IPS DF 19.7 (cell line): ENCODE results near the gene KIF5A.
"Not testable (repeated sequence)": the region's sequence is repeated elsewhere in the genome, so short reads cannot be mapped to it uniquely, and the experiment has no call there.

ENCODE experiments used
- DNase-seq: peaks from one replicate; pipeline ENCODE4 v3.0.0-alpha.2; 2013; ENCODE audit warnings: low read depth, low spot score

Gene KIF5A

DNA sequence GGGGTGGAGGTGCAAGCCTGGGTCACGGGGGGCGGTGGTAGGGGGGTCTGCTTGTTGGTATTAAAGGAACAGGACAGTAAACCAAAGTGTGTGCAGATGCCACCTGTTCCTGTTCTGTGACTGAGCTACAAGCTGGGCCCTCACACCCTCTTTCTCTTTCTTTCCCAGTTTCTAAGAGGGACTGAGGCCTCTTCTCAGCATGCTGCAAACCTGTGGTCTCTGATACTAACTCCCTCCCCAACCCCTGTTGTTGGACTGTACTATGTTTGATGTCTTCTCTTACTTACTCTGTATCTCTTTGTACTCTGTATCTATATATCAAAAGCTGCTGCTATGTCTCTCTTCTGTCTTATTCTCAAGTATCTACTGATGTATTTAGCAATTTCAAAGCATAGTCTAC, 34.2 kb downstream of the KIF5A start:
- DNase-seq, result no peak

DNA sequence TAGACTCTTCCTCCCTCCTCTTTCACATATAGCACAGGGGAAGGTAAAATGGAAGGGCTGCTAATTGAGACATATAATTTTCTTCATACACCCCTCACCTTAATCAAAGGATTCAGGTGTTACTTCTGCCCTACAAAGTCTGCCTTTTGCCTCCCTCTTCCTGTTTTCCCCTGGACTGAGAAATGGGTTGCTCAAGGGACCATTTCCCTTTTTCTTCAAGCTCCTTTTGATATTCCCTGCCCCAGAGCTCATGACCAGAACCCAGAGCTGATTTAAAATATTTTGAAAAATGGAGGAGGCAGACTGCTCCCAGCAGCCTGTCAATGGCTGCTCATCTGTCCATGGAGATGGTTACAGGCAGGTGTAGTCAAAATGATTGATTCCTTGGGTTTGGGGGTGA, 34.8 kb downstream of the KIF5A start:
- no peak for DNase-seq

DNA sequence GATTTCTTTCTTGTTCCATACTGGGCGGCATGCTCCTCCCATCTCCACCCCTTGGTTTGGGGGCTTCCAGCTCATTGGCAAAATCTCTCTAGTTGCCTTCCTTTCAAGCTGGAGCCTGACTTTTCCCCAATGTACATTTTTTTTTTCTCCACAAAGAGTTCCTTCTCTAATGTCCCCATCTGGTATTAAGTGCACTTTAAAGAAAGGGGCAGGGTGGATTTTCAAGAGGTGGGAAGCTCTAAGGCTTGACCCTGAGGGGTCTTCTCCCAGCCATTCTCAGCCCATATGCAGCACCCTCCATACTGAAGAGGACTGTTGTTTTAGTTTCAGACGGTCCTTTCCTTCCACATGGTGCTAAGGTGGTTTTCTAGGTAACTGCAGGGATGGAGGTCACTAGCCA, 35.3 kb downstream of the KIF5A start:
- DNase-seq, result no peak

DNA sequence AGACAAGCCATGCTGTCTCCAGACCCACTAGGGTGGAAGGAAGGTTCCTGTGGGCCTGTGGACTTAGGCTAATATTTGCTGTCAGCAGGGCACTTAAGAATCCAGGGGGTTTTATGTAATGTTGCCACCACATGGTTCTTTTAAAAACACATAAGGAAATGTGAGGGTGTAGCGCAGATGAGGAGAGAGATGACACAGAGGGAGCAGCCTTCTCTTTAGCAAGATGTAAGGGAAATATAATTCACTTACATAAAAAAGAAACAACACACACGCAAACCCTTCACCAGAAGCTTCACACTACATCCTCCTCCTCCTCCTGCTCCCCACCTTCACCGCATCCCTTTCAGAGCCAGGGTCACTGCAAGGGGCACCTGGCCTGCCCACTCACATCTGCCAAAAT, 36.3 kb downstream of the KIF5A start:
- no peak for DNase-seq

DNA sequence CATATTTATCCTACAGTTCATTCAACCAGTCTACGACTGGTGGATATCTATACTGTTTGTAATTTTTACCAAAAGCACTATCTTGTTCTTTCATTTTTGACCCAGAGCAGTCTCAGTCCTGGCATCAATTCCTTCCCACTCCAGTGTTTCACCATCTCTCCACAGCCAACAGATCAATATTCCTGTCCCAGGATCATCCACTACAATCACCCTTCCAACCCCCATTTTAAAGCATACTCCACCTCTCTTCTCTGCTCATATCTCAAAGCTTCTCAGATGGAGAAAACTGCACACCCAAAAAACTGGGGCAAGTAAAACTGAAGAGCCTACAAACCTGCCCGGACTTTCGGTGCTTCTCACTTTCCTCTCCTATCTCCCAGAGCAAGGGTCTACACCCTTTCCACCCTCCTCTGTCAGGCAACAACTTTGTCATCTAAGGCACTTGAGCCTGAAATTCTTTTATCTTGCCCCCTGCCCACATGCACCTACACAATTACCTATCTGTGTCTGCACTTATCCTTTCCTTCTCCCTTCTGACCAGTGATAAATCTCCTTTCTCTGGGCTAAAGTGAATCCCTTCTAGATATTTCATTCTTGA, 37.1 kb downstream of the KIF5A start:
- no peak for DNase-seq

DNA sequence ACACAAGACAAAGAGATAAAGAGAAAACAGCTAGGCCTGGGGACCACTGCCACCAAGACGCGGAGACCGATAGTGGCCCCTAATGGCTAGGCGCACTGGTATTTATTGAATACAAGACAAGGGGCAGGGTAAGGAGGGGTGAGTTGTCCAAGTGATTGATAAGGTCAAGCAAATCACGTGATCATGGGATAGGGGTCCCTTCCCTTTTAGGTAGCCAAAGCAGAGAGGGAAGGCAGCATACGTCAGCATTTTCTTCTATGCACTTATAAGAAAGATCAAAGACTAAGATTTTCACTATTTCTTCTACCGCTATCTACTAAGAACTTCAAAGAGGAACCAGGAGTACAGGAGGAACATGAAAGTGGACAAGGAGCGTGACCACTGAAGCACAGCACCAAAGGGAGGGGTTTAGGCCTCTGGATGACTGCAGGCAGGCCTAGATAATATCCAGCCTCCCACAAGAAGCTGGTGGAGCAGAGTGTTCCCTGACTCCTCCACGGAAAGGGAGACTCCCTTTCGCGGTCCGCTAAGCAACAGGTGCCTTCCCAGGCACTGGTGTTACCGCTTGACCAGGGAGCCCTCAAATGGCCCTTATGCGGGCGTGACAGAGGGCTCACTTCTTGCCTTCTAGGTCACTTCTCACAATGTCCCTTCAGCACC, 39.2 kb downstream of the KIF5A start:
- not testable (repeated sequence) for DNase-seq

DNA sequence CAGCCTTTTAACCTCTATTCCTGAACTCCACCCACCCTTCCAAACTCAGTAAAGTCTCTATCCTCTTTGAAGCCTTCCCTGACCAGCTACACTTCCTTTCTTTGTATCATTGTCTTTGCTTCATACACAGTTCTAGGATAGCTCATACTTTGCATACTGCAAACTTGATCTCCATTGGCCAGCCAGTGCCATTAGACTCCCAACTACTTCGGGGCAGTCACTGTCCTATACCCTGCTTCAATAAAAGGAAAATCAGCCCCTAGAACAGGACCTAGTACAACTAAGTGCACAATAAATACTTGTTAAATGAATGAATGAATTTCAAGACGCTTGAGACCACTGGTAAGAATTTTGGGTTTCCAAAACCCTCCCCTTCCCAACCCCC, 40.6 kb downstream of the KIF5A start:
- no peak for DNase-seq

DNA sequence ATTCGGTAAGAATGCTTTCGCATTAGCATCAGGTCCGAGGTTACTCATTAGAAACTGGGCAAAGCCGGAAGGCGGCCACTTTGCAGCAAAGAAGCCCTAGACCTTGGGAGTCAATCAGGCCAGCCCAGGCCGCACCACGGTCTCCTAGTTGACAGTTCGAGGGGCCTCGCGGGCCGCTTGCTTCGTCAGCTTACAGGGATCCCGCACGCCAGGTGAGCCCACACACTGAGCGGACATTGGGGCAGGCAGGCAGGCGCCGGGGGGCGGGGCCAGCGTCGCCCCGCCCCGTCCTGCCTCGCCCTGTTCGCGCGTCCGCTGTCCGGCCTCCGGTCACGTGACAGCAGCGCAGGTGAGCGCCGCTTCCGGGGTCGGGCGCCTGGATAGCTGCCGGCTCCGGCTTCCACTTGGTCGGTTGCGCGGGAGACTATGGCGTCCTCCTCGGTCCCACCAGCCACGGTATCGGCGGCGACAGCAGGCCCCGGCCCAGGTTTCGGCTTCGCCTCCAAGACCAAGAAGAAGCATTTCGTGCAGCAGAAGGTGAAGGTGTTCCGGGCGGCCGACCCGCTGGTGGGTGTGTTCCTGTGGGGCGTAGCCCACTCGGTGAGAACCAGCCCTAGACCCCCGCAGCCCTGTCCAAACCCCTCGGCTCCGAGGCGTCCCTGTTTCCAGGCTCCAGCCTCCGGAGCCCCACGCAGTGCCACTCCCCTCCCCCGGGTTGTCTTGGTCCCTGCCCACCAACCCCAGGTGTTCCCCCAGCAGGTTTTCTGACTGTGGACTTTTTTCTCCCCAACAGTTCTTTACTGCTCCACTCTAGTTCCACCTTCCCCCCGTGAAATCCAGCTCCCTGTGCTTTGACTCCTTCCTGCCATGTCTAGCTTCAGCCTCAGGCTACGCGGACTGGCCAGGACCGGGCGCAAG, 41.3 kb downstream of the KIF5A start, which contains the start of gene PIP4K2C:
Gene PIP4K2C, plus strand, starts transcription at position 329 of the 918 bp plus-strand sequence. Its CDS starts 98 bp downstream, at position 427.
- DNase-seq, result no peak

DNA sequence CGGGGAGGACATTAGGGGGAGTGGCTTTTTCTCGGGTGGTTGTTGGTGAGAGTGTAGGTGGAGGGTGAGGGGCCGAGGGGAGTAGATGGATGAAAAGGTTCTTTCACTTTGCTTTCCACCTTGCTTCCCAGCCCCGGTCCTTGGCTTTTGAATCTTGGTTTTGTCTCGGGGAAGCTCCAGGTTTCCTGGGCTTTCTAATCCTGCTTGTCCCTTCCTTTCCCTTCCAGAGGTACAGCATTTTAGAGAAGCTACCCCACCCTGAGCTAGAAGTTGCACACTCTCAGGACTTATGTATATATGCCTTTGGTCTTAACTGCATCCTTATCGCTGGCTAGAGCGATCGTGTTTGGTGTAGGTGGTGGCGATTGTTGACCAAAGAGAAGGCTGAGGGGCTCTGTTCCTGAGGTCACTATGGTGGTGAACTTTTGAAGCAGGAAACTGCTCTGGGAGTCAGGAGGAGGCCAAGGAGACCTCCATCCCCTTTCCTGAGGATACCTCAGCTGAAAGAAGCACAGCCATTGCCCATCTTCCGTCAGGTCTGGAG, 42.0 kb downstream of the KIF5A start:
- no peak for DNase-seq

DNA sequence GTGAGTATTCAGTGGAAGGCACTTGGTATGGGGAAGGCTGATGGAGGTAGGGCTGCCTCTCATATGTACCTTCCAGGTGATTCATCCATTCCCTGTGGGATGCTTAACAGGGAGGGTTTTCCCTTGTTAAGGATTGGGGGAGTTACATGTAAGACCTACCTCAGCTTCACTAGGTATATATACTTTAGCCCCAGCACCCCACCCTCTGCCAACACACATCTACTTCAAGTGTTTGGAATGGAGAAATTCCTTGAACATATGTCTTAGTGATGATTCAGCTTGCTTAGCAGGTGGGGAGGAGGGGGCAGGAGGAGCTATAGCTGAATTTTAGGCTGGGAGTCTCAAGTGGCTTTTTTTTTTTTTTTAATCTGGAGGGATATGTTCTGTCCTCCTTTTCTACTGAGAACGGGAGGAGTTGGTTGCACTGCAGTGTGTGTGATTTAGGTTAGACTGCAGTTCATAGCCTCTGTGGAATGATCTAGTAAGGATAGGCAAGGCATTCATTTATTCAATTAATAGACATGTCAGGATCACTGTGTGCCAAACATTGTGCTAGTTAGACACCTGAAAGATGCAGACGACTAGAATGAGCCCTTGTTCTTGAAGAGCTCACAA, 42.8 kb downstream of the KIF5A start:
- no peak for DNase-seq

DNA sequence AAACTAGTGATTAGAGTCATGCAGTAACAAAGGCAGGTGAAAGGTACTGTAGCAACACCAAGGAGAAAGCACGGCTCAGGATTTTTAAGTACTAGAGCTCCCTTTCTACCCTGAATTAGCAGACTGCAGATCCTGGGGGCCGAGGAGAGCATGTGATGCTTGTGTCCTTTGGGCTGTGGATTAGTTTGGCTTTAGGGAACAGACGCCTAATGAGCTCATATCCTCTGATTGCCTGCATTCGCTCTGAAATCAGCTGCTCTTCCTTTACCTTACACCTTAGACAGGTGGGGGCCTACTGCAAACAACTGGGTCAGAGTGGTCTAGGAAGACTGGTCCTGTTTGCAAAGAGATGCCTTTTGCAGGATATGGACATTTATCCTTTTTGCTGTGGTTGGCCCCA, 43.3 kb downstream of the KIF5A start:
- no peak for DNase-seq

DNA sequence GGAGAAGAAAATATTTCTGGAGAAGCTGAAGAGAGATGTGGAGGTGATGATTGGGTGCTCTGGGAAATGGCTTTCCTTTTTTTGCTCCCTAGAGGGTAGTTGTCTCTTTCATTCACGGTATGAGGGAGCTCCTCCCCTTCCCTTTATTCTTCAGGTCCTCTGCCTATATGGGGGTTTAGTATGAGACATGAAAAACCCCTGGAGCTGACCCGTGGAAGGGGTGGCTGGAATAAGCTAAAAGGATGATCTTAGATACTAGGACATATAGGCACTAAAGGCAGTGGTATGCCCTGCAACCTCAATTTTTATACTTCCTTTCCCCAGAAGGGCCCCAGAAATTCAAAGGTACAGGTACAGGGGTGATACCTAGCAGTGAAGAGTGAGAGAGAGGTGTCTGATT, 50.6 kb downstream of the KIF5A start:
- DNase-seq, result no peak

DNA sequence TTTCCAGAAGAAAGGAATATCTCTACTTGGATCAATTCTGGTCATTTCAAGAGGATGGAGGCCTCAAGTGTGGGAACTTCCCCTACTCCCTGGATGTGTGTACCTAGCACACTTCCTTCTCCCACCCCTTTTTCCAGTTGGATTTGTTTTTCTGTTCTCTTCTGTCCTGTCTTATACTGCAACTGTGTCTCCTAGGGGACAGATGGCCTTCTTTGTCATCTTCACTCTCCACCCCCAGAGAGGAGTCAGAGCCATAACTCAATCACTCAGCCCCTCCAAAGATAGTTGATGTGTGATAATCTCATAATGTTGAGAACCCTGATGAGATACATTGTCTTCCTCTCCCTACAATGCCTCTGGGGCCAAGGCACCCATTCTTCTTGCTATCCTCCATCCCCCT, 52.7 kb downstream of the KIF5A start:
- no peak for DNase-seq

DNA sequence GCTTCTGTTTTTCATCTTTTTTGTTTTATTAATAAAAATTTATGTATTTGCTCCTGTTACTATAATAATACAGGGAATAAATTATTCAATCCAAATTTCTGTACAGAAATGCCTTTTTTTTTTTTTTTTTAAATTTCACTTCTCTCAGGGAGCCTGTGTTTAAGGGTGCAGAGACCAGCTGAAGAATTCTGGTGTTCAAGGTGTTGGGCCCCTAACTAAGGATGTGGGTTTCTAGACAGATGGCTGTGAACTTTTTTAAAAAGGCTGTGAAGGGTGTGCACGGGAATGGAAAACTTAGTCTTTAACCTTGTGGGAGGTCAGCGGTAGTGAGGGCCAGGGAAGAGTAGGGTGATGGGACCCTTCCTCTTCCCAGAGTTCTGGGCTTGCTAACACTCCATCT, 53.5 kb downstream of the KIF5A start:
- DNase-seq, result no peak

DNA sequence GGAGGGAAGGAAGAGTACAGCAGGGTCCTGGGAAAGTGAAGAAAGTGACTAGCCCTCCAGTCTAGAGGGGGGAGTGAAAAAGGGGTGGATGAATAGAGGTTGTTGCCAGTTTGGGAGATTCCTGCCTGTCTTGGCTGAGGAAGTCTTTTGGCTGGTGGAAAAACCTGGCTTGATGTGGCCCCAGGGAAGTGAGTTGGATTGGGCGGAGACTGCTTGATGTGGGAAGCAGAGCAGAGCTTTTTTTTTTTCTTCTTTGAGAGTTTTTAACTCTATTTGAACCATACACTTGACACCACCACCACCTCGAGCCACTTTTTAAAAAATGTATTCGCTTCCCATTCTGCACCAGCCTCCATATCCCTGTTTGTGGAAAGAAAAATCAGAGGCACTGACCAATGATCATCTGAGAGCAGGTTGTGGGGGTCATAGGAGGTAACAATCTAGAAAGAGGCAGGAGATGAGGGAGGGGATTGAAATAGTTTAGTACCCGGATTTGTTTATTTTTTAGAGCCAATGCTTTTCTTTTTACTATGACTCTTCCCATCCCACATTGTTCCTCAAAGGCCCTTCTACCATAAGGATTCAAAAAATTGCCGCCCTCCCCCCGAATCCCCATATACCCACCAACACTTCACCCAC, 54.1 kb downstream of the KIF5A start:
- DNase-seq, result no peak

DNA sequence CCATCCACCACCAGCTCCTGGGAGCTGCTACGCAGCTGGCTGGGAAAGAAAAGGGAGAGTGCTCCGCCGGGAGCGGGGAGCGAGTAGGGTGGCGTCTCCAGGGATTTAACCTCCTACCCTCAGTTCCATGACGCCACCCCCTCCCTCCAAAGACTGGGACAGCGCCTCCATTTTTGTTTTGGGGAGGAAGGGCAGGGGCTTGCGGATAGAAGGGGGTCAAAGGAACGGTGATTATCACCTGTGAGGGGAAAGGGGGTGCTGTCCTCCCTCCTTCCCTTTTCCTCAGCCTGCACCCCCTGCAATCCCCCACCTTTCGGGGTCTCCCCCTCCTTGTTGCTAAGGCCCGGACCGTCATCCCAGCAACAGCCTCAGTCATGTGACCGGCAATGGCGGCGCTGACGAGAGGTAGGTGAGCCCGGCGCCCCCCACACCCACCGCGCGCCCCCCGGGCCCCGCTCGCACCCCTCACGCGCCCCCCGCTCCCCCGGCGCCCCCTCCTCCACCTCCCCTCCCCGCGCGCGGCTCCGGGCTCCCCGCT, 54.7 kb downstream of the KIF5A start, which contains the start of gene DTX3:
Gene DTX3, plus strand, starts transcription at position 371 of the 538 bp plus-strand sequence. CDS start 1,694 bp downstream, outside the sequence.
- DNase-seq, result no peak

DNA sequence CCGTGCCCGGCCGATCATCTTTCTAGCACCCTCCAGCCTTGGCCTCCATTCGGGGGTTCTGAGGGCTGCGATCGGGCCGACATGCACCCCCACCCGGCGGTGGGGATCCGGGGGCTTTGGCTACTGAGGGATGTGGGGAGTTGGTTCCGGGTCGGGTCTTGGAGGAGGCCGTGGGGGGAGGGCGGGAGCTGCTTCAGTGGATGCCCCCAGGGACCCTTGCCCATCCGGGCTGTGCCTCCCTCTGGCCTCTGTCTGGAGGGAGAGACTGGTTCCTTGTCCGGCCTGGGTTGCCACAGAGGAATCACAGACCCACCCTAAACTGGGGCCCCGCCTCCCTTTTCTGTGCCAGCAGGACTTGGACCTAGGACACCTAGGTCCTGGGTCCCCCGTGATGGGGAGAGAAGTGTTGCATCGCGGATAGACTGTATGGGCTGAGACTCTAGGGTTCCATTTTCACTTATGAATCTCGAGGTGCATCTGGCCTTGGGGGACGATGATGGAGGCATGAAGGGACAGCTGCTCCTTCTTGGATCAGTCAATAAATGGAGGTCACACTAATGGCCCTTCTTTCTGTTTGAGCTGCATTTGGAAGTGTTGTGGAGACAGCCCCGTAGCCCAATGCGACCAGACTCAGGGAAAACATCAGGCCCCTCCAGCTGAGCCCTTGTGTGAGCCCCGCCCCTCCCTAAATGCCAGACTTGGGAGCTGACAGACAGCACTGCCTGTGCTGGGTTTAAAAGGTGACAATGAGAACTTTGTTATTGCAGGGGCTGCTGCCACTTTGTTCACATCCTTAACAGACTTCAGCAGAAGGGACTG, 55.4 kb downstream of the KIF5A start:
- no peak for DNase-seq

DNA sequence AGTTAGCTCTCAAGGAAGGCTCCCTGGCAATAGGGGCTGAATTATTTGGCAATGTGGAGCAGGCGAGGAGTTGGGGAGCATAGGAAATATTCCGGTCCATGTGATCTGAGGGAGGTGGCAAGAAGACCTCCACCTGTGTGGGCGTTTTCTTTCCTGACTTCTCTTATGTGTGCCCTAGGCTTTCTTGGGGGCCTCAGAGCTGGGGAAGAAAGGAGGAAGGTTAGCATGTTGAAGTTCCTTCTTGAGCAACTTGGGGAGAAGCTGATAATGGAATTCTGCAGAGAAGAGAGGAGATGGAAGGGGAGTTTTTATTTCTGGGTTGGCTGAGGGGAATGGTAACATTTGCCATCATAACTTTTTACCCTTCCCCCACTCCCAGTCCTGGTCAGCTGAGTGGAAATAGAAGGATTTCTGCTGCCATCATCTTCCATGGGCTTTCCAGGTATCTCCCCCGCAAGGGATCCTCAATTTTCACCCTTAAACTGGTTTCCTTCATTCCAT, 56.0 kb downstream of the KIF5A start:
- no peak for DNase-seq

DNA sequence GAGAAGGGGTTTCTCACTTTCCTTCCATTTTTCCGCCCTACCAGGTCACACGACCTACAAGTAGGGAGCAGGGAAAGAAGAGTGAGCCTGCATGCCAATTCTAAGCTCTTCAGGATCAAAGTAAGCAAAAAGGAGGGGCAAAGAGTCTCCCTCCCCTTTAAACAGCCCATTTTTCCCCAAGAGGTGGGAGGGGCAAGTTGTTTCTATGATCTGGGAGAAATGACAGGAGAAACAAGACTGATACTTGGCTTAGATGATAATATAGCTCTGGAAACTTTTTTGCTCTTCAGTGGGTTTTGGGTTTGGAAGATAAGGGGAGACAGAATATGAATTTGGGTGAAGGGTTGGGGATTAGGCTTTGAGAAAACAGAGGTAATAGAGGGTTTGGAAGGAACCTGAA, 56.6 kb downstream of the KIF5A start:
- DNase-seq, result no peak

DNA sequence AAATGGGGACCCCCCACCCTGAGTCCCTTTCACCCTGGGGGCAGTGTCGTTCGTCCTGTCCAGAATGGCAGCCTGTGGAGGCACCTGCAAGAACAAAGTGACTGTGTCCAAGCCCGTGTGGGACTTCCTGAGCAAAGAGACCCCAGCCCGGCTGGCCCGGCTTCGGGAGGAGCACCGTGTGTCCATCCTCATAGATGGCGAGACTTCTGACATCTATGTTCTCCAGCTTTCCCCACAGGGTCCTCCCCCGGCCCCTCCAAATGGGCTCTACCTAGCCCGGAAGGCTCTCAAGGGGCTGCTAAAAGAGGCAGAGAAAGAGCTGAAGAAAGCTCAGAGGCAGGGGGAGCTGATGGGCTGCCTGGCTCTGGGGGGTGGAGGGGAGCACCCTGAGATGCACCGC, 57.0 kb downstream of the KIF5A start:
- no peak for DNase-seq
